ENCODE results near the gene CENPE. TPM values are rescaled to one million over a fixed set of nuclear protein-coding genes. Genes with fewer than 3 reads are reported as not detected.

Gene CENPE
- total RNA-seq, 6 experiments from 2014 or later: 0.63 to 1.7 (median 0.93) TPM; not detected in 1

DNA sequence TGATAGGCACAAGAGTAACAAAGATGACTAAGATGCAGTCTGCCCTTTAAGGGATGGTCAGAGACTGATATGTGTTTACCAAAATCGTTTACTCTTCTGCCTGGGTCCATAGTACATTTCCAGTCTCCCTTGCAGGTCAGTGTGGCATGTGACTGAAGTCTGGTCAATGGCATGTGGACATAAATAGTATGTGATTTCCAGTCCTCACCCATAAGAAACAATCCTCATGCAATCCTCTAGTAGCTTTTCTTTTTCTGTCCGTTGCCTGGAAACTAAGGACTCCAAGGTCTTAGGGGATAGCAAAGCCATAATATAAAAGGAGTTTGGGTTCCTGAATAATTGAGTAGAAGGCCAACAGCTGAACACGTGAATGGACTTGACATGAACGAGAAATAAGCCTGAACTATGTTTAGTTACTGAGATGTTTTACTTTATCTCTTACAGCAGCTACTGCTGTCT, 122.7 kb downstream of the CENPE start:
- peak overlapping the region; percentile 71 to 75 (median 74) for H3K4me3 ChIP-seq
- peak overlapping the region; percentile 90 to 97 (median 97) for H3K27ac ChIP-seq
- WGBS (ENCODE audit: insufficient coverage, low coverage, low lambda C conversion rate, missing lambda C conversion rate): 10% methylated on average over 4 of the region's 4 CpGs
- TF ChIP-seq, protein P1, sequence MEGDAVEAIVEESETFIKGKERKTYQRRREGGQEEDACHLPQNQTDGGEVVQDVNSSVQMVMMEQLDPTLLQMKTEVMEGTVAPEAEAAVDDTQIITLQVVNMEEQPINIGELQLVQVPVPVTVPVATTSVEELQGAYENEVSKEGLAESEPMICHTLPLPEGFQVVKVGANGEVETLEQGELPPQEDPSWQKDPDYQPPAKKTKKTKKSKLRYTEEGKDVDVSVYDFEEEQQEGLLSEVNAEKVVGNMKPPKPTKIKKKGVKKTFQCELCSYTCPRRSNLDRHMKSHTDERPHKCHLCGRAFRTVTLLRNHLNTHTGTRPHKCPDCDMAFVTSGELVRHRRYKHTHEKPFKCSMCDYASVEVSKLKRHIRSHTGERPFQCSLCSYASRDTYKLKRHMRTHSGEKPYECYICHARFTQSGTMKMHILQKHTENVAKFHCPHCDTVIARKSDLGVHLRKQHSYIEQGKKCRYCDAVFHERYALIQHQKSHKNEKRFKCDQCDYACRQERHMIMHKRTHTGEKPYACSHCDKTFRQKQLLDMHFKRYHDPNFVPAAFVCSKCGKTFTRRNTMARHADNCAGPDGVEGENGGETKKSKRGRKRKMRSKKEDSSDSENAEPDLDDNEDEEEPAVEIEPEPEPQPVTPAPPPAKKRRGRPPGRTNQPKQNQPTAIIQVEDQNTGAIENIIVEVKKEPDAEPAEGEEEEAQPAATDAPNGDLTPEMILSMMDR (IDR thresholded peaks at IDR 0.05): no peak
- TF ChIP-seq POLR2A (IDR thresholded peaks at IDR 0.05): peak; percentile 21
- ATAC-seq: peak; percentile 76 to 88 (median 81)
- intact Hi-C loops (cut with DNase I): no loop called here
- H3K27me3 ChIP-seq: no peaks in the 10 kb centered on the region
- no peaks in the 10 kb centered on the region for H3K36me3 ChIP-seq
- H3K4me1 ChIP-seq: peaks cover 0 to 22% (median 0%) of the 10 kb centered on the region in 4 donors
- no peaks in the 10 kb centered on the region for H3K9me3 ChIP-seq
- DNase-seq: peak in 2 of 3 donors; percentile 57 to 78

DNA sequence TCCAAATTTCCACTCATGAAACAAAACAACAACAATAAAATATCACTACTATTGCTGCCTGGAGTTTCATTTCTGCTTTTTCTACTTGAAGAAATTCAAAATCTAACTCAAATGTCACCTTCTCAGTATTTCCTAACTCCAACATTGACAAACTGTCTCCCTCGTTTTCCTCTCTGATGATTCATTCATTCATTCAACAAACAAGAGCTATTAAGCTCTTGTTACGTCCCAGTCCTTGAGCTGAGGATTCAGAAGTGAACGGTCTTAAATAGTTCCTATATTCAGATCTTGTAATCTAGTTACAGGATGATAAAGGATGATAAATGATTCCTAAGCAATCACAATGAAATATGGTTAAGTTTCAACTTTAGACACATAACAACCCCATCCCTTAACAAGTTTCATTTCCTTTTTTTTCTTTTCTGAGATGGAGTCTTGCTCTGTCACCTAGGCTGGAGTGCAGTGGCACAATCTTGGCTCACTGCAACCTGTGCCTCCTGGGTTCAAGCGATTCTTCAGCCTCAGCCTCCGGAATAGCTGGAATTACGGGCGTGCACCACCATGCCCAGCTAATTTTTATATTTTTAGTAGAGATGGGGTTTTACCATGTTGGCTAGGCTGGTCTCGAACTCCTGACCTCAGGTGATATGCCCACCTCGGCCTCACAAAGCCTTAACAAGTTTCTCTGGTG, 123.3 kb downstream of the CENPE start:
- Histone ChIP-seq H3K27me3 (no peaks in the 10 kb centered on the region), H3K36me3 (no peaks in the 10 kb centered on the region), H3K4me1 (peaks cover 0 to 22% (median 0%) of the 10 kb centered on the region in 4 donors), H3K27ac (peak overlapping the region; percentile 67 to 97 (median 97)), H3K9me3 (no peaks in the 10 kb centered on the region), H3K4me3 (peak overlapping the region; percentile 24 to 74 (median 71))
- no peak for DNase-seq
- 20% methylated on average over 9 of the region's 9 CpGs for WGBS (ENCODE audit: insufficient coverage, low coverage, low lambda C conversion rate, missing lambda C conversion rate)
- TF ChIP-seq, protein P1 (IDR thresholded peaks at IDR 0.05): no peak
- TF ChIP-seq POLR2A (IDR thresholded peaks at IDR 0.05): no peak
- intact Hi-C loops (cut with DNase I): no loop called here
- ATAC-seq: no peak

DNA sequence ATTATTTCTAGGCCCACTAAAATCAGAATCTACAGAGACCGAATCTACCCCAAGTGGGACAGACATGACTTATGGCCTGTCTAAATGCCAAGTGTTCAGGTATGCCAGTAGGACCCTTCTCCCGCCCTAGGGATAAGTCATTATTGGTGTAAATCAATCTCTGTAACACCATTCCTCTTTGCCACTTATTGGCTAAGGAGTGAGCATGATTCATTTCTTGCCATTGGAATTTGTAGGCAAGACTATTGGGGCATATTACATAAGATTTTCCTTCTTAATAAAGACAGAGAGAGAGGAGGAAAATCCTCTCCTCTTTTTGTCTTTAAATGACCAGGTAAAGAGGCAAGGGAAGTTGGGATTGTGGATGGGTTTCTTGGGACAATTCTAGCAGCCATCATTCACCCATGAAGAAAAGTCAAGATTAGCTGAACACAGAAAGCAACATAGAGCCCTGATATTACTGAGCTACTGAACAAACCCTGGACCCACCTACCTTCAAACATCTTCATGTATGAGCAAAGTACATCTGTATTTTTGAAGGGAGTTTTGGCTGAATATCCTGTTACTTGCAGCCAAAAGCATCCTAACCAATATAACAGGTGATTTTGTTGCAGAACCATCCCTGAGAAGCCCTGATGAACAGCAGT, 124.2 kb downstream of the CENPE start:
- no peak for DNase-seq
- no peaks in the 10 kb centered on the region for H3K36me3 ChIP-seq
- WGBS (ENCODE audit: insufficient coverage, low coverage, low lambda C conversion rate, missing lambda C conversion rate): 82% methylated on average over 2 of the region's 2 CpGs
- H3K27ac ChIP-seq: peak overlapping the region in 1 of 3 donors; percentile 67
- no peak overlapping the region for H3K4me3 ChIP-seq
- ATAC-seq: no peak
- intact Hi-C loops (cut with DNase I): no loop called here
- no peaks in the 10 kb centered on the region for H3K27me3 ChIP-seq
- no peaks in the 10 kb centered on the region for H3K9me3 ChIP-seq
- peaks cover 0 to 22% (median 0%) of the 10 kb centered on the region in 4 donors for H3K4me1 ChIP-seq
- TF ChIP-seq, protein P1 (IDR thresholded peaks at IDR 0.05): no peak
- no peak for TF ChIP-seq POLR2A (IDR thresholded peaks at IDR 0.05)

DNA sequence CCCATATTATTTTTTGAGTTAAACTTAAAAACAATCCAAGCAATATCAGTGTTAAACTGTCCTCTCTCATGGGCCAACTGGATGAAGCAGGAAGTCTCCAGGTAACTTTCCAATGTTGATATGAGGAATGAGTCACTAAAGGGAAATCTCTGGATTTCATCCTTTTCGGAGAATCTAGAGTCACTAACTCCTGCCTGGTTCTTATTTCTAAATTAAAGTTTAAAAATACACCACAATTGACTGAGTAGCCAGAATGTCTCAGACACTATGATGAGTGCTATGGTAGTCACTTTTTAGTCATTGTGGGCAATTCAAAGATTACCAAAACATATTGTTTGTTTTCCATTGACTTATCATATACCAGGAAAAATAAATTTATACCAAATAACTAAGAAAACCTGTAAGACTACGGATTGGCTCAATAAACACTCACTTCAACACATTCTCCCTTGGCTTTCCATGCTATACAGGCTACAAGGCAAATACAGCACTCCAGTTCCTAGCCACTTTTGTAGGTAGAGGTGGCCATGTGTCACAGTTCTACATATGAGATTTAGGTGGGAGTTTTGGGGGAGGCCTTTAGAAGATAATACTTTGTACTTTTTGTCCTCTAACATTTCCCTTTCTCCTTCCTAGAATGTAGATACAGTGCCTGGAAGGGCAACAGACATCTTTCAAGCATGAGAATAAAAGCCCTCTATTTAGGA, 130.1 kb downstream of the CENPE start:
- ATAC-seq (peak in 2 of 4 donors; percentile 41 to 95), DNase-seq (no peak)
- Histone ChIP-seq H3K27me3 (no peaks in the 10 kb centered on the region), H3K36me3 (peaks cover 0 to 7% (median 0%) of the 10 kb centered on the region in 4 donors), H3K27ac (no peak overlapping the region), H3K9me3 (no peaks in the 10 kb centered on the region), H3K4me3 (no peak overlapping the region), H3K4me1 (peaks cover 0 to 1% (median 0%) of the 10 kb centered on the region in 4 donors)
- intact Hi-C loops (cut with DNase I): no loop called here
- TF ChIP-seq POLR2A (IDR thresholded peaks at IDR 0.05): no peak
- TF ChIP-seq, protein P1 (IDR thresholded peaks at IDR 0.05): no peak
- 70% methylated on average over 2 of the region's 2 CpGs for WGBS (ENCODE audit: insufficient coverage, low coverage, low lambda C conversion rate, missing lambda C conversion rate)
